ENCODE data around the gene NUDCD3. TPM values are rescaled to one million over a fixed set of nuclear protein-coding genes. Genes with fewer than 3 reads are reported as not detected.

Gene NUDCD3
- polyA plus RNA-seq, 1 donor (not counting 4 experiments of a cell fraction or from before 2014, with no cell fraction given): 58.7 TPM

- Histone ChIP-seq H3K4me3 (ENCODE audit: control insufficient read depth in 2 of 3, extremely low read depth in 1 of 3, insufficient read depth in 2 of 3, low read depth in 1 of 3, low read length in 3 of 3) (no peak overlapping the region), H3K9ac (ENCODE audit: control insufficient read depth, extremely low read depth, insufficient read depth, low read length) (no peak overlapping the region), H3K4me1 (ENCODE audit: control insufficient read depth, extremely low read depth, insufficient read depth, low read length) (no peaks in the 10 kb centered on the region), H3K27me3 (ENCODE audit: control insufficient read depth, extremely low read depth, insufficient read depth, low read length) (no peaks in the 10 kb centered on the region), H3K4me2 (ENCODE audit: control insufficient read depth, extremely low read depth, insufficient read depth, low read depth, low read length) (no peak overlapping the region), H2AFZ (ENCODE audit: control insufficient read depth, low read length) (peak overlapping the region; percentile 24), H3K9me3 (ENCODE audit: control insufficient read depth, low read depth, low read length) (no peaks in the 10 kb centered on the region), H3K79me2 (ENCODE audit: control insufficient read depth, insufficient read depth, low read length) (no peaks in the 10 kb centered on the region), H3K9me1 (ENCODE audit: control insufficient read depth, extremely low read depth, insufficient read depth, low read length) (no peaks in the 10 kb centered on the region), H4K20me1 (ENCODE audit: control insufficient read depth, extremely low read depth, insufficient read depth, low read length) (no peaks in the 10 kb centered on the region), H3K27ac (ENCODE audit: control insufficient read depth, insufficient read depth, low read length) (no peak overlapping the region), H3K36me3 (ENCODE audit: control insufficient read depth in 2 of 2, extremely low read depth in 1 of 2, insufficient read depth in 2 of 2, low read length in 2 of 2) (no peaks in the 10 kb centered on the region)
- FAIRE-seq (no peak), DNase-seq (ENCODE audit: low read depth, low spot score) (no peak)
- TF ChIP-seq EZH2 (IDR thresholded peaks at IDR 0.05; ENCODE audit: low read length) (no peak), CTCF (optimal IDR thresholded peaks at IDR 0.05 in 1 of 3, IDR thresholded peaks at IDR 0.05 in 1 of 3, conservative IDR thresholded peaks at IDR 0.05 in 1 of 3; ENCODE audit: extremely low read depth in 1 of 3, insufficient read depth in 2 of 3, low read length in 3 of 3) (no peak)
- dilution Hi-C loops (cut with MboI; ENCODE audit: extremely low pct_ligation_motif_present, low sequenced_read_pairs): no loop called here
Observed at GRCh38 chr7:44497155-44498027, 6.9 kb upstream of the NUDCD3 start.

- Histone ChIP-seq H3K9ac (ENCODE audit: control insufficient read depth, extremely low read depth, insufficient read depth, low read length) (no peak overlapping the region), H3K27me3 (ENCODE audit: control insufficient read depth, extremely low read depth, insufficient read depth, low read length) (no peaks in the 10 kb centered on the region), H3K4me3 (ENCODE audit: control insufficient read depth in 2 of 3, extremely low read depth in 1 of 3, insufficient read depth in 2 of 3, low read depth in 1 of 3, low read length in 3 of 3) (no peak overlapping the region), H3K4me2 (ENCODE audit: control insufficient read depth, extremely low read depth, insufficient read depth, low read depth, low read length) (no peak overlapping the region), H2AFZ (ENCODE audit: control insufficient read depth, low read length) (no peak overlapping the region), H3K27ac (ENCODE audit: control insufficient read depth, insufficient read depth, low read length) (no peak overlapping the region), H3K9me1 (ENCODE audit: control insufficient read depth, extremely low read depth, insufficient read depth, low read length) (no peaks in the 10 kb centered on the region), H3K79me2 (ENCODE audit: control insufficient read depth, insufficient read depth, low read length) (no peaks in the 10 kb centered on the region), H3K36me3 (ENCODE audit: control insufficient read depth in 2 of 2, extremely low read depth in 1 of 2, insufficient read depth in 2 of 2, low read length in 2 of 2) (no peaks in the 10 kb centered on the region), H4K20me1 (ENCODE audit: control insufficient read depth, extremely low read depth, insufficient read depth, low read length) (no peaks in the 10 kb centered on the region), H3K4me1 (ENCODE audit: control insufficient read depth, extremely low read depth, insufficient read depth, low read length) (no peaks in the 10 kb centered on the region), H3K9me3 (ENCODE audit: control insufficient read depth, low read depth, low read length) (no peaks in the 10 kb centered on the region)
- TF ChIP-seq EZH2 (IDR thresholded peaks at IDR 0.05; ENCODE audit: low read length) (no peak), CTCF (optimal IDR thresholded peaks at IDR 0.05 in 1 of 3, IDR thresholded peaks at IDR 0.05 in 1 of 3, conservative IDR thresholded peaks at IDR 0.05 in 1 of 3; ENCODE audit: extremely low read depth in 1 of 3, insufficient read depth in 2 of 3, low read length in 3 of 3) (no peak)
- FAIRE-seq (peak; percentile 48), DNase-seq (ENCODE audit: low read depth, low spot score) (no peak)
- dilution Hi-C loops (cut with MboI; ENCODE audit: extremely low pct_ligation_motif_present, low sequenced_read_pairs): no loop called here
Observed at GRCh38 chr7:44496385-44496784, 5.9 kb upstream of the NUDCD3 start.
